Activated T-cell treated with anti-CD3 and anti-CD28 coated beads, Interleukin-2, amount 50 U/mL, for 72 hours (primary cell): ENCODE results near the gene GABARAPL2. TPM values are rescaled to one million over a fixed set of nuclear protein-coding genes. Genes with fewer than 3 reads are reported as not detected.

ENCODE experiments used
- ATAC-seq, 2 donors: fragments of 150-1000 bp; cut with Tn5 transposase; replicated peaks in 1 of 2; 2 replicates each; pipeline ENCODE4 v1.10.0; 2021; ENCODE audit warnings: moderate library complexity in 2 of 2, mild to moderate bottlenecking in 1 of 2
- DNase-seq, 2 donors: peaks; one replicate each; pipeline ENCODE4 v3.0.0; 2021 to 2022; ENCODE audit warnings: mixed read lengths in 1 of 2
- H3K27ac Mint-ChIP-seq: one replicate; pipeline ENCODE4 v1.8.0; 2022; ENCODE audit warnings: mild to moderate bottlenecking, moderate library complexity, mixed read lengths
- H3K27me3 Mint-ChIP-seq: one replicate; pipeline ENCODE4 v1.8.0; 2022; ENCODE audit warnings: low read depth, mixed read lengths
- H3K36me3 Mint-ChIP-seq, 2 donors: one replicate each; pipeline ENCODE4 v1.8.0; 2022; ENCODE audit warnings: mixed read lengths in 2 of 2, mild to moderate bottlenecking in 1 of 2; ENCODE audit not compliant: insufficient read depth in 2 of 2
- H3K4me1 Mint-ChIP-seq: one replicate; pipeline ENCODE4 v1.8.0; 2022; ENCODE audit warnings: low read depth, mixed read lengths
- H3K4me3 Mint-ChIP-seq, 2 donors: one replicate each; pipeline ENCODE4 v1.8.0; 2022; ENCODE audit warnings: mild to moderate bottlenecking in 2 of 2, mixed read lengths in 2 of 2, moderate library complexity in 2 of 2
- H3K9me3 Mint-ChIP-seq, 2 donors: one replicate each; pipeline ENCODE4 v1.8.0; 2022; ENCODE audit warnings: mixed read lengths in 2 of 2
- total RNA-seq, 2 donors: library from RNA; stranded (reverse); gene quantifications; one replicate each; pipeline ENCODE4 v1.2.3, GENCODE V29; 2022

The GABARAPL2 gene, protein sequence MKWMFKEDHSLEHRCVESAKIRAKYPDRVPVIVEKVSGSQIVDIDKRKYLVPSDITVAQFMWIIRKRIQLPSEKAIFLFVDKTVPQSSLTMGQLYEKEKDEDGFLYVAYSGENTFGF
- 10 to 100 TPM; 64.4 to 77.3 TPM for total RNA-seq

DNA sequence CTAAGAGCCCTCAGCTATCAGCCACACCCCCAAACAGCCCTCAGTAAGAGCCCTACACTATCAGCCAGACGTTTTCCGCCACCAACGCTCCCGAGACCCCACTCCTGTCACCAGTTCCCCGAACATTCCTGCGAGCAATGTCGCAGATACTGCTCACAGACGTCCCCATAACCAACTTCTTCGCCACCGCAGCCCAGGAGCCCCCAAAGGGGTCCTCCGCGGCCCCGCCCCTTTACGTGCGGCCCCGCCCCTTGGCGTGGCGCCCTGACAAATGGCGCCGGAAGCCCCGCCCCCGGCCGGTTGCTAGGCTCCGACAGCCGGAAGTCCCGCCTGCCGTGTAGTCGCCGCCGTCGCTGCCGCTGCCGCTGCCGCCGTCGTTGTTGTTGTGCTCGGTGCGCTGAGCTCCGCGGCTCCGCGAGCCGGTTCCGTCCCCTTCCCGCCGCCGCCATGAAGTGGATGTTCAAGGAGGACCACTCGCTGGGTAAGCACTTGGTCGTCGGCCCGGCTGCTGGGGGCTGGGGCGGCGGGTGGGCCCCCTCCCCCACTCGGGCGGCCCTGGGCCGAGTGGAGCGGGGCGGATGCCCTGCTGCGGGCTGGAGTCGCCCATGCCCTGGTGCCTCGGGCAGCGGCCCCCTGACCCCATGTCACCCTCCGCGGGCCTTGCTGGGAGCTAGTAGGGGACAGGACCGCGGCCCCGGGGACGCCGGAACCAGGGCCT lies at the start of gene GABARAPL2:
Gene GABARAPL2, plus strand, starts transcription at position 340 of the 718 bp plus-strand sequence. Its CDS starts 108 bp downstream, at position 448.
- peak; percentile 77 to 79 for ATAC-seq
- DNase-seq = peak; percentile 92 to 95
- Mint-ChIP-seq H3K4me3 (peak within 1 kb of the TSS; percentile 87 to 98), H3K36me3 (no peaks in the 10 kb centered on the region), H3K27me3 (peaks cover 19% of the 10 kb centered on the region), H3K27ac (peak within 1 kb of the TSS; percentile 62), H3K9me3 (no peaks in the 10 kb centered on the region), H3K4me1 (peaks cover 53% of the 10 kb centered on the region)

DNA sequence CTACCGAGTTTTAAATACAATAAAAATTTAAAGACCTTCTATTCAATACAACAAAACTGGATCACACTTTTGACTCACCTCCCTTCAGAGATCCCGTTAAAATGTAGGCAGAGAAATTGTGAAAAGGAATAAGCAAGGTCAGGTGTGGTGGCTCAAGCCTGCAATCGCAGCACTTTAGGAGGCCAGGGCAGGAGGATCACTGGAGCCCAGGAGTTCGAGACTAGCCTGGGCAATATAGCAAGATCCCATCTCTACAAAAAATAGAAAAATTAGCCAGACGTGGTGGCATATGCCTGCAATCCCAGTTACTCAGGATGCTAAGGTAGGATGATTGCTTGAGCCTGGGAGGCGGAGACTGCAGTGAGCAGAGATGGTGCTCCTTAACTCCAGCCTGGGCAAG lies 47.0 kb upstream of the GABARAPL2 start:
- Mint-ChIP-seq H3K9me3 (no peaks in the 10 kb centered on the region), H3K36me3 (no peaks in the 10 kb centered on the region), H3K4me3 (no peak overlapping the region), H3K27me3 (no peaks in the 10 kb centered on the region), H3K27ac (no peak overlapping the region), H3K4me1 (peaks cover 11% of the 10 kb centered on the region)
- ATAC-seq (no peak), DNase-seq (no peak)

DNA sequence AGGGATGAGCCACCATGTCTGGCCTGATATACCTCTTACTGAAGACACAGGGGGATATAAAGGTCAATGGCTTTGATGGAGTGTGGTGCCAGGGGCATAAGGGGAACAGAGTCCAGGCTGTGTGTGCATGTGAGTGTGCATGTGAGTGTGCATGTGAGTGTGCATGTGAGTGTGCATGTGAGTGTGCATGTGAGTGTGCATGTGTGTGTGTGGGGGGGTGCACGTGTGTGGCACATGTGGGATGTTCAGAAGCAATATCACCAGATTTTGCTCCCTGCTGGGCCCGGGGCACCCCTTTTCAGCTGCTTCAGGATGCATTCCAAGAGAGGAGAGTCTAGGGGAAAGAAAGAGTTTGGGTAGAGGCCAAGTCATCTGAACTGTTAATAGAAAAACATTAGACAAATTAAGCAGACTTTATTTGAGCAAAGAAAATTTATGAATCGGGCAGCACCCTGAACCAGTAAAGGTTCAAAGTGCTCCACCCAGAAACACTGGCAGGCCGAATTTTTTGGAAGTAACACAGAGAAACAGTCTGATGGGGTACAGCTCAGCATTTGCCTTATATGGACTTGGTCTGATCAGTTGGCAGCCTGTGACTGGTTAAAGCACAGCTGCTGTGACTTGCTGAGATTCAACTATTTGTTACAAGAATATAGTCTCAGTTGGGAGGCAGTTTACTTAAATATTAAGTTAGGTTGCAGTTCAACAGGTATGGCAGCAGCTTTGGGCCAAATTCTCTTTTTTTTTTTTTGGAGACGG lies 40.0 kb upstream of the GABARAPL2 start:
- ATAC-seq = no peak
- no peak overlapping the region for H3K4me3 Mint-ChIP-seq
- no peaks in the 10 kb centered on the region for H3K4me1 Mint-ChIP-seq
- no peak for DNase-seq
- no peaks in the 10 kb centered on the region for H3K36me3 Mint-ChIP-seq
- no peak overlapping the region for H3K27ac Mint-ChIP-seq
- no peaks in the 10 kb centered on the region for H3K9me3 Mint-ChIP-seq
- H3K27me3 Mint-ChIP-seq = no peaks in the 10 kb centered on the region

DNA sequence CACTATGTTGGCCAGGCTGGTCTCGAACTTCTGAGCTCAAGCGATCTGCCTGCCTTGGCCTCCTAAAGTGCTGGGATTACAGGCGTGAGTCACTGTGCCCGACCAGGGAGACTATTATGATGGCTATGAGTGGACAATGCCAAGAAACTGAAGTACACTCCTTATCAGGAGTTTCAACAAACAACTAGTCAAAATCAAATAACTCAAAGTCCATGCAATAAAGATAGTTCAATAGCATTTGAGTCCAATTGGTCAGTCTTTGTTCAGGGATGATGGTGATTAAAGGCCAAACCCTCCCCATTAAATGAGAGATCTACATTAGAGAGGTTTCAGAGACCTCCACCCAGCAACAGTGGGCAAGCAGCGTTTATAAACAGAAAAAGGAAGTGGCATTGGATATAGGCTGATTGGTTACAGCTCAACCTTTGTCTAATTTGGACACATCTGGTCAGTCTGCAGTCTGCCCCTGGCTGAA lies 38.3 kb upstream of the GABARAPL2 start:
- no peaks in the 10 kb centered on the region for H3K4me1 Mint-ChIP-seq
- DNase-seq (no peak), ATAC-seq (no peak)
- no peak overlapping the region for H3K4me3 Mint-ChIP-seq
- no peaks in the 10 kb centered on the region for H3K36me3 Mint-ChIP-seq
- no peaks in the 10 kb centered on the region for H3K27me3 Mint-ChIP-seq
- no peak overlapping the region for H3K27ac Mint-ChIP-seq
- no peaks in the 10 kb centered on the region for H3K9me3 Mint-ChIP-seq

DNA sequence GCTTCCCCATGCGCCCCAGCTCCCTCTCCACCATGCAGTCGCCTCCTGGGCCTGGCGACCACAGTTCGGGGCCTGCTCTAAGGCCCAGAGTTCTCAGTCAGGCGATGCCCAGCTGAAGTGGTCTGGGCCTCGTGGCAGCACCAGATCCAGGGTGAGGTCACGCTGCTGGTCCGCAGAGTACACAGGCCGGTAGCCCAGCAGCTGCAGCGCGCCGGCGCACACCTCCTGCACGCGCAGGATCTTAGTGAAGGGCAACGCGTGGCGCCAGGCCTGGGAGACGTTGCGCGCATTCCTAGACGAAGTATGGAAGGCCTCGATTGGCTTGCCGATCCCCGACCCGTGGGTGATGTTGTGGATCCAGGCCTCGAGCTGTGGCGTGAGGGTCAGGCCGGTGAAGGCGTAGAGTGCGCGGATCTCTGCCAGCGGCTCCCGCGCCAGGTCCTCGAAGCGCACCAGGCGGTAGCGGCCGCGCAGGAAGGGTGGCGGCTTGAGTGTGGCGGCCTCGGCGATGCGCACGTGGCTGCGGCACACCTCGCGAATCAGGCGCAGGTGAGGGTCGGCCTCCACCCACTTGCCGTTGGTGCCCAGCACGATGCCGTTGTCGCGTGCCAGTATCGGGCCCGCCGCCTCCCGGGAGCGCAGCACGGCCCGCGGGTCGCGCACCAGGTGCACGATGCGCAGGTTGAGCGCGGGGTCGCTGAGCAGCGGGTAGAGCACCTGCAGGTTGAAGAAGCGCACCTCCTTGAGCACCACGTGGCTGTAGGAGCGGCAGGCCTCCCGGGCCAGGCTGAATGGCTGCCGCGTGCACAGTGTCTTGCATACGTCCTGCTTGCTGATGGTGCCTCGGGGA lies 36.9 kb upstream of the GABARAPL2 start:
- no peak overlapping the region for H3K4me3 Mint-ChIP-seq
- H3K27me3 Mint-ChIP-seq = no peaks in the 10 kb centered on the region
- H3K9me3 Mint-ChIP-seq = no peaks in the 10 kb centered on the region
- no peak overlapping the region for H3K27ac Mint-ChIP-seq
- no peaks in the 10 kb centered on the region for H3K4me1 Mint-ChIP-seq
- no peaks in the 10 kb centered on the region for H3K36me3 Mint-ChIP-seq
- ATAC-seq = no peak
- no peak for DNase-seq

DNA sequence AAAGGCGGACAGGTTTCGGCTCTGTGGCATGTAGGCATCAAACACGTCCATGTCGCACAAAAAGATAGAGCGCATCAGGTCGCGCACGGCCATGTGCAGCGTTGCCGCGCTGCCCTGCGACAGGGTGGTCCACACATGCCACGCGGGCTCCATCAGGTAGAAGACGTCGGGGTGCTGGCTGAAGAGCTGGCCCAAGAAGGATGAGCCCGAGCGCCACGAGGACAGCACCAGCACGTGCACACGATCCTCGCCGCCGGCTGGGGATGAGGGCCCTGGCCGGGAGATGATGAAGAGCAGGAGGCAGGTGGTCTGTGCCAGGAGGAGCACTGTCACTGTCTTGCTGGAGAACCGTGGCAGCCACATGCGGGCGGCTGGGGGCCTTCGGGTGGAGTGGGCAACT lies 36.2 kb upstream of the GABARAPL2 start:
- Mint-ChIP-seq H3K9me3 (no peaks in the 10 kb centered on the region), H3K27me3 (no peaks in the 10 kb centered on the region), H3K36me3 (no peaks in the 10 kb centered on the region), H3K27ac (no peak overlapping the region), H3K4me1 (no peaks in the 10 kb centered on the region), H3K4me3 (no peak overlapping the region)
- no peak for DNase-seq
- no peak for ATAC-seq

DNA sequence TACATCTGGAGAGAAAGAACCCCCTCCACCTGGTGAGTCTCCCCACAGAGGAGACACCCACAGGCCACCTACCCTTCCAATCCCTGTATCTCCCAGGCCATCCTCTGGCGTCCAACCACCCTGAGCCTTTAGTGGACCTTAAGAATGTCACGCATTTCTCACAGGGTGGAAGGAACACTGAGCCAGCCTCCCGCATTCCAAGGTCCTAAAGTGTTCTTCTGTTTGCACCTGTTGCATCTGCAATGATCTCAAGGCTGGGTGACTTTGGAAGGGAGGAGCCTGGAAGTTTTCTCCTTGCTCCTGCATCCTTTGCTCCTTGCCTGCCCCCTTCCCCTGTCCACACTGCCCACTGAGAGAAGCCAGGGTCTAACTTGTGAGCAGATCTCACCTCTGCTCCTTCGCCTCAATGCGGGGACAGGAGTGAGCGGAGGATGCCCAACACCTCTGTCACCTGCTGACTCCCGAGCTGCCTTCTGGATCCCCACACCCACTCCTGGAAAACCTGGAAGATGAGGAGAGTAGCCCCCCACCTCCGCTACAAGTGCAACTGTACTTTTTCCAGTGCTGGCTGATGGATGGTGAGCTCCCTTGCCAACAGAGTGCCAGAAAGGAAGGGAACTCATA lies 33.9 kb upstream of the GABARAPL2 start:
- no peaks in the 10 kb centered on the region for H3K27me3 Mint-ChIP-seq
- no peak overlapping the region for H3K27ac Mint-ChIP-seq
- no peak overlapping the region for H3K4me3 Mint-ChIP-seq
- no peaks in the 10 kb centered on the region for H3K36me3 Mint-ChIP-seq
- H3K4me1 Mint-ChIP-seq = no peaks in the 10 kb centered on the region
- H3K9me3 Mint-ChIP-seq = no peaks in the 10 kb centered on the region
- ATAC-seq (no peak), DNase-seq (no peak)

DNA sequence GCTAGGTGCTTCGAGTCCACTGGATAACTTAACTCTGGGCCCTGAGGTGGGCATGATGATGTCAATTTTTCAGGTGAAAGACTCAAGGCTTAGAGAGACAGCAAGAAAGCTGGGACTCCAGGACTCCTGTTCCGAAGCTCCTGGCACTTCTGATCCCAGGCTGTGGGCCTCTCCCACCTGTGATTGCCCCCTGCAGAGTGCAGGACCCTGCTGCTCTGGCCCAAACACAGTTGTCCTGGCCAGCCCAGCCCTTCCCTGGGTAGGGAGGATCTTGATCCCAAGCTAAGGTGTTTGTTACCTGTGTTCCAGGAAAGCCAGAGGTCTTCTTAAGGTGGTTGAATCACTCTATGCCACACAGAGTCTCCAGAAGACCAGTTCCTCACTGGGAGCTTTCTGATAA lies 33.4 kb upstream of the GABARAPL2 start:
- Mint-ChIP-seq H3K4me3 (no peak overlapping the region), H3K27me3 (no peaks in the 10 kb centered on the region), H3K9me3 (no peaks in the 10 kb centered on the region), H3K27ac (no peak overlapping the region), H3K4me1 (no peaks in the 10 kb centered on the region), H3K36me3 (no peaks in the 10 kb centered on the region)
- ATAC-seq = no peak
- no peak for DNase-seq

DNA sequence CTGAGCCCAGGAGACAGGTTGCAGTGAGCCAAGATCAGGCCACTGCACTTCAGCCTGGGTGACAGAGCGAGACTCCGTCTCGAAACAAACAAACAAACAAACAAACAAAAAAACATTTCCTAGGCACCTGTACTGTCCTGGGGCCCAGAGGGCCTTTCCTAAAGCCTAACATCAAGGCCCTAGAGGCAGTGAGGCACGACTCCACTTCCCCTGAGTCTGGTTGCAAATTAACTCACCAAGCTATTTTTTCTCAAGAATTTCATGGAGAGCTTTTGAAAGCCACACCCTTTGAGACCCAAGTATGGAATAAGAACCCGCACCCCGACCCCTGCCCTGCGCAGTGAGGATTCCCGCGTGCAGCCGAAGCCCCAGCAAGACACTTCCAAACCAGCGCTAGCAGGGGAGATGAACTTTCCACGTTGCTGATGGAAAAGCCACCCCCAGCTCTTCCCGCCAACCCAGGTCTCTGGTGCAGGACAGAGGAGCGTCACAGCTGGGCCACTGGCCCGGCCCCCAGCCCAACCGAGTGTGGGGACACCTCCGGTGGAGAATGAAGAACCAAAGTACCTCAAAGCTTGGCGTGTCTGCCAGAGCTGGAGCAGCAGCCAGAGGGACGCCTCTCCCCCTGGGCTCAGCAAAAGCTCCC lies 31.5 kb upstream of the GABARAPL2 start:
- Mint-ChIP-seq H3K4me3 (no peak overlapping the region), H3K27me3 (no peaks in the 10 kb centered on the region), H3K27ac (no peak overlapping the region), H3K9me3 (no peaks in the 10 kb centered on the region), H3K4me1 (no peaks in the 10 kb centered on the region), H3K36me3 (no peaks in the 10 kb centered on the region)
- DNase-seq = no peak
- no peak for ATAC-seq

DNA sequence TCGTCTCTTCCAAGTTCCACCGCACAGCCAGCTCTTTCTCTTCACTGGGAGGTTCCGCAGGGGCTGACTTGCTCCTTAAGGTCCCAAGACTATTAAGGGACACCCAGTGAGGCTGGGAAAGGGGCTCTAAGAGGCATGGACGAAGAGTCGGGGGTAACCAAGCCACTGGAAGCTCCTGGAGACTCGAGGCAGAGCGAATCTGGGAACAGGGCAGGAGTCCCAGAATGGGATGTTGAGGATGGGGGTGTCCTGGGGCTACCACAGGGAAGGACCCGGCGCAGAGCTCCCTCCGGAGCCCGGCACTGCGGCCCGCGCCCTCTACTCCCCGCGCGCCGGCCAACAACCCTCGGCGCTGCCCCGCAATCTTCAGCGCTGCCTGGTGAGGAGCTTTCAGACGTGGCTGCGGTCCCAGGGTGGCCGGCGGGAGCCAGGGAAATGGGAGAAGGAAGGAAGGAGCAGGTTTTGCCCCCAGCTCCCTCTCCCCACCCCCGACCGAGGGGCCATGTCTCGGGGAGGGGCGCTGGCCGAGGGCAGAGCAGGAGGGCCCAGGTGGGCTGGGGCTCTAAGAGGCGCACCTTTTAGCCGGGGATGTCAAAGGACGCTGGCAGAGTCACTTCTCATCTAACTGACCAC lies 30.9 kb upstream of the GABARAPL2 start:
- DNase-seq (no peak), ATAC-seq (no peak)
- Mint-ChIP-seq H3K36me3 (no peaks in the 10 kb centered on the region), H3K4me3 (no peak overlapping the region), H3K27me3 (no peaks in the 10 kb centered on the region), H3K9me3 (no peaks in the 10 kb centered on the region), H3K4me1 (no peaks in the 10 kb centered on the region), H3K27ac (no peak overlapping the region)

DNA sequence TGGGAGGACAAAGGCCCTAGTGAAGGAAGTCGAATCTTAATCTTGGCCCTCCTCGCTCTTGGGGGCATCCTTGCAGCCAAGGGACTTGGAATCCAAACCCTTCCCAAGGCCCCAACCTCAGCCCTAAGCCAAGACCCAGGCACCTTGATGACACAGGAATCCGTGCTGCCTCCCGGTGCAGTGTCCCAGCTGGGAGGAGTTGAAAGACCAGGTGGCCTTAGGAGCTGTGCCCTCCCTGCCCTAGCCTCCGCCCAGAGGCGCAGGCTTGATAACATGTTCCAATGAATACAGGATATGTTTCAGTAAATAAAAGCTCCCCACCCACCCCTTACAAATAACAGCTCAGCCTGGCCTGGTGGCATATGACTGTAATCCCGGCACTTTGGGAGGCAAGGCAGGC lies 30.3 kb upstream of the GABARAPL2 start, which contains the start of gene CHST5:
Gene CHST5, minus strand, starts transcription at position 208 of the 400 bp plus-strand sequence. CDS start 5,724 bp downstream, outside the sequence.
- Mint-ChIP-seq H3K36me3 (no peaks in the 10 kb centered on the region), H3K9me3 (no peaks in the 10 kb centered on the region), H3K4me3 (no peak within 1 kb of the TSS), H3K27me3 (no peaks in the 10 kb centered on the region), H3K27ac (no peak within 1 kb of the TSS), H3K4me1 (no peaks in the 10 kb centered on the region)
- DNase-seq (no peak), ATAC-seq (no peak)

DNA sequence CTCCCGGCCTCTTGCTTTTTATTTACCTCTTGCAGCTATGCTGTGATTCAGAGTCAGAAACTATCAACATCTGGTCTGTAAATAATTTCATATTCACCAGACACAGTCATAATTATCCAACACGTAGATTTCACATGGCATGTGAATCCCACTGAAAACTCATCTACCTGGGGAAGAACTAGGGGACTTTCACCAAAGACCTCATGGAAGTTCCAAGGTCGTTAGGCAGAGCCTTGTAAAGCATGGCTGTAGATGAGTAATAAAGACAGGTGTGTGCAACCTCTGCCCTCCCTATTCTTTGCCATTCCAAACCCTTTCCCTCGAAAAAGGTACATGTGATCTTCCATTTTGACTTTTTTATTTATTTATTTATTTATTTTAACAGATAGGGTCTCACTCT lies 28.4 kb upstream of the GABARAPL2 start:
- no peak for DNase-seq
- no peak for ATAC-seq
- no peaks in the 10 kb centered on the region for H3K36me3 Mint-ChIP-seq
- no peak overlapping the region for H3K27ac Mint-ChIP-seq
- H3K27me3 Mint-ChIP-seq = no peaks in the 10 kb centered on the region
- no peak overlapping the region for H3K4me3 Mint-ChIP-seq
- H3K9me3 Mint-ChIP-seq = no peaks in the 10 kb centered on the region
- H3K4me1 Mint-ChIP-seq = no peaks in the 10 kb centered on the region
